CD4-positive, alpha-beta T cell treated with Interleukin-15 for 4 hours (primary cell): ENCODE data around the gene SF3B3.
"Not testable (repeated sequence)": the region's sequence is repeated elsewhere in the genome, so short reads cannot be mapped to it uniquely, and the experiment has no call there.

Experiments
- DNase-seq: peaks from one replicate; pipeline ENCODE4 v3.0.0-alpha.2; 2020; ENCODE audit warnings: low spot score

The SF3B3 gene

DNA sequence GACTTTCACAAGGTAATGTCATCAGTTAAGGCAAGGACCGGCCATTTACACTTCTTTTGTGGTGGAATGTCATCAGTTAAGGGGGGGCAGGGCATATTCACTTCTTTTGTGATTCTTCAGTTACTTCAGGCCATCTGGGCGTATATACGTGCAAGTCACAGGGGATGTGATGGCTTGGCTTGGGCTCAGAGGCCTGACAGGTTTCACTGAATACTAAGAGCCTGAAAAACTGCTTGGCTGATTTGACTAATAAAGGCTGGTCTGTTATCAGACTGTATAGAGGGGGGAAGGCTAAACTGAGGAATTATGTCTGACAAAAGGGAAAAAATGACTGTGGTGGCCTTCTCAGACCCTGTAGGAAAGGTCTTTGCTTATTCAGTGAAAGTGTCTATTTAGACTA is 98.2 kb downstream of the SF3B3 start:
- not testable (repeated sequence) for DNase-seq
